COR-L47 (cell line): ENCODE data around the gene ADAR.
A peak's percentile ranks its signal among the peaks of the same experiment; 100 is the strongest.
"Not testable (repeated sequence)": the region's sequence is repeated elsewhere in the genome, so short reads cannot be mapped to it uniquely, and the experiment has no call there.

Source experiments
- DNase-seq: peaks from one replicate; lab custom pipeline; 2025; lab: John Stamatoyannopoulos, UW

Gene ADAR

GRCh38 chr1:154607609-154608396 lies at the start of gene ADAR:
Gene ADAR, minus strand, starts transcription at chr1:154608186. Its CDS starts 180 bp downstream, at chr1:154608006.
- DNase-seq, result peak; percentile 90

GRCh38 chr1:154657556-154657955 lies 49.6 kb upstream of the ADAR start:
- no peak for DNase-seq

- no peak for DNase-seq
These were observed 44.9 kb upstream of the ADAR start for GRCh38 chr1:154652893-154653292.

GRCh38 chr1:154644724-154645123 lies 36.7 kb upstream of the ADAR start:
- DNase-seq, result not testable (repeated sequence)

GRCh38 chr1:154641534-154641933 lies 33.5 kb upstream of the ADAR start:
- DNase-seq, result no peak

- DNase-seq, result no peak
These were observed 31.9 kb upstream of the ADAR start for GRCh38 chr1:154639876-154640275.

GRCh38 chr1:154635171-154635570 lies 27.2 kb upstream of the ADAR start:
- no peak for DNase-seq

- DNase-seq, result no peak
These were observed 21.7 kb upstream of the ADAR start for GRCh38 chr1:154629675-154630073.

- DNase-seq, result no peak
These were observed 21.2 kb upstream of the ADAR start for GRCh38 chr1:154629061-154629674.

- DNase-seq, result no peak
These were observed 20.1 kb upstream of the ADAR start for GRCh38 chr1:154628121-154628405.

- peak; percentile 82 for DNase-seq
These were observed 19.5 kb upstream of the ADAR start for GRCh38 chr1:154627257-154628120.

- no peak for DNase-seq
These were observed 18.7 kb upstream of the ADAR start for GRCh38 chr1:154626456-154627256.

- DNase-seq, result no peak
These were observed 17.0 kb upstream of the ADAR start for GRCh38 chr1:154624746-154625643.

GRCh38 chr1:154623358-154623757 lies 15.4 kb upstream of the ADAR start:
- DNase-seq, result no peak

GRCh38 chr1:154622503-154623039 lies 14.6 kb upstream of the ADAR start:
- DNase-seq, result no peak

GRCh38 chr1:154621875-154622274 lies 13.9 kb upstream of the ADAR start:
- DNase-seq, result no peak

GRCh38 chr1:154620751-154621150 lies 12.8 kb upstream of the ADAR start:
- DNase-seq, result no peak

GRCh38 chr1:154619181-154619948 lies 11.4 kb upstream of the ADAR start:
- DNase-seq, result no peak

- DNase-seq, result no peak
These were observed 8.8 kb upstream of the ADAR start for GRCh38 chr1:154616659-154617345.
